SHP77 treated with DMSO at 0.1 percent for 48 hours (cell line): ENCODE results near the gene SYT15B.
"Not testable (repeated sequence)": the region's sequence is repeated elsewhere in the genome, so short reads cannot be mapped to it uniquely, and the experiment has no call there.

Experiments used
- DNase-seq: peaks from one replicate; lab custom pipeline; 2025; lab: John Stamatoyannopoulos, UW

The SYT15B gene

DNA sequence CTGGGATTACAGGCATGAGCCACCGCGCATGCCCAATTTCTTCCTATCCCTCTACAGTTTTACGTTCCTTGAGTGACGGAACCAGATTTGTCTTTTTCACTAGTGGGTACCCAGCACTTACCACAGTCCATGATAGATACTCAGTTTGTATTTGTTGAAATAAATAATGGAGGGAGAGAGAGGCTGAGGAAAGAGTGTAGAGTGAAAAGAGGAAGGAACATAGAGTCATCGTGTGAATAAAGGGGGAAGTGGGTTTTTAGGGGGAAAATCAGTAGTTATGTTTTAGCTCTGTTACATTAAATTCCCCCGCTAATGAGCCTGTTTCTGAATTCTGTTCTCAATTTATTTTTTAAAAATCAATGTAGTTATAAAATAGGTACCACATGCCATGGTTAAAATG lies 37.7 kb downstream of the SYT15B start:
- not testable (repeated sequence) for DNase-seq

DNA sequence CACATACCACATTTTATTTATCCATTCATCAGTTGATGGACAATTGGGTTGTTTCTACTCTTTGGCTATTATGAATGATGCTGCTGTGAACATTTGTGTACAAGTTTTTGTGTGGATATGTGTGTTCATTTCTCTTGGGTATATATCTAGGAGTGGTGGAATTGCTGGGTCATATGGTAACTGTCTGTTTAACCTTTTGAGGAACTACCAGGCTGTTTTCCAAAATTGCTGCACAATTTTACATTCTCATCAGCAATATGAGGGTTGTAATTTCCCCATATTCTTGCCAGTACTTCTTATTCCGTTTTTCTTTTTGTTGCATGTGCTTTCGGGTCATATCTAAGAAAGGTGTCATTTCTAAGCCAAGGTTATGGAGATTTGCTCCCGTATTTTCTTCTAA lies 38.3 kb downstream of the SYT15B start:
- DNase-seq = not testable (repeated sequence)

- not testable (repeated sequence) for DNase-seq
Measured at GRCh38 chr10:47724119-47724518, 39.3 kb downstream of the SYT15B start.

DNA sequence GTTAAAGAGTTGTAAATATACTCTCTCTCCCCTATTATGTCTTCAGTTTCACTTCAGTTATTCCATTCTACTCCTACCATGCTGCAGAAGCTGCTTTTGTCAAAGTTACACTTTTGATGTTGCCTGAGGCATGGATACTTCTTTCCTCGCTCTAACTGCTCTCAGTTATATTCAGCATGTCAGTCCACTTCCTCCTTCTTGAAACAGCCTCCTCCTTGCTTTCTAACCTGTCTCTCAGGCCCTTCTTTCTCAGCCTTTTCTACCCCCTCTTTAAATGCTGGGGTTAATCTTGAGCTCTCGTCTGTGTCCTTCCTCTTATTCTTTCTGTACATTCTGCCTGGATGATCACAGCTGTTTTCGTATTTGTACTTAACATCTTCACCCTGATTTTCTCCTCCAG lies 40.0 kb downstream of the SYT15B start:
- not testable (repeated sequence) for DNase-seq

- DNase-seq = not testable (repeated sequence)
Measured at GRCh38 chr10:47717011-47717769, 46.2 kb downstream of the SYT15B start.
